GM23338 (cell line): ENCODE data around the gene HMCN2. TPM values are rescaled to one million over a fixed set of nuclear protein-coding genes. Genes with fewer than 3 reads are reported as not detected.

ENCODE experiments used
- ATAC-seq: fragments of 200-7000 bp; cut with Tn5 transposase; 3 replicates; pipeline ENCODE4 v1.9.1; 2020
- DNase-seq: peaks from one replicate; pipeline ENCODE4 v3.0.0-alpha.2; 2015; ENCODE audit warnings: low spot score
- H2AFZ ChIP-seq: fragments of 200-600 bp; sonication (generic); 2 replicates; pipeline ENCODE4 v1.8.0; 2016; ENCODE audit warnings: antibody characterized with exemption, mild to moderate bottlenecking, moderate library complexity
- H3F3A ChIP-seq: fragments of 200-600 bp; sonication (generic); replicated peaks from 2 replicates; pipeline ENCODE4 v1.8.0; 2017; ENCODE audit warnings: antibody characterized with exemption, mixed run types, low read depth
- H3K27ac ChIP-seq: fragments of 200-600 bp; sonication (generic); 2 replicates; pipeline ENCODE4 v1.6.1; 2016; ENCODE audit warnings: low read depth
- H3K27me3 ChIP-seq: fragments of 200-600 bp; sonication (generic); 2 replicates; pipeline ENCODE4 v1.8.0; 2016; ENCODE audit warnings: mild to moderate bottlenecking, mixed run types, moderate library complexity; ENCODE audit not compliant: insufficient read depth
- H3K36me3 ChIP-seq: fragments of 200-600 bp; sonication (generic); 2 replicates; pipeline ENCODE4 v1.8.0; 2016; ENCODE audit warnings: mild to moderate bottlenecking; ENCODE audit not compliant: insufficient read depth
- H3K4me1 ChIP-seq: fragments of 200-600 bp; sonication (generic); 2 replicates; pipeline ENCODE4 v1.8.0; 2016; ENCODE audit warnings: mild to moderate bottlenecking, moderate library complexity; ENCODE audit not compliant: insufficient read depth
- H3K4me2 ChIP-seq: fragments of 200-600 bp; sonication (generic); 2 replicates; pipeline ENCODE4 v1.7.1; 2017; ENCODE audit warnings: mixed run types
- H3K4me3 ChIP-seq: fragments of 200-600 bp; sonication (generic); 2 replicates; pipeline ENCODE4 v1.6.1; 2016; ENCODE audit warnings: mixed run types
- H3K79me2 ChIP-seq: fragments of 200-600 bp; sonication (generic); replicated peaks from 2 replicates; pipeline ENCODE4 v1.8.0; 2017; ENCODE audit warnings: mild to moderate bottlenecking; ENCODE audit not compliant: insufficient read depth
- H3K9me2 ChIP-seq: fragments of 200-600 bp; sonication (generic); 2 replicates; pipeline ENCODE4 v1.8.0; 2017; ENCODE audit not compliant: insufficient read depth
- H4K20me1 ChIP-seq: fragments of 200-600 bp; sonication (generic); replicated peaks from 2 replicates; pipeline ENCODE4 v1.8.0; 2017; ENCODE audit warnings: mild to moderate bottlenecking; ENCODE audit not compliant: insufficient read depth
- H3K27ac Mint-ChIP-seq: 2 replicates; pipeline ENCODE4 v1.8.0; 2020; ENCODE audit warnings: inconsistent platforms, mild to moderate bottlenecking, moderate library complexity, mixed read lengths
- H3K27me3 Mint-ChIP-seq: 3 replicates; pipeline ENCODE4 v1.8.0; 2022; ENCODE audit warnings: low read depth, mild to moderate bottlenecking, moderate library complexity, mixed read lengths, inconsistent platforms; ENCODE audit not compliant: insufficient read depth, poor library complexity
- H3K36me3 Mint-ChIP-seq: 3 replicates; pipeline ENCODE4 v1.8.0; 2021; ENCODE audit warnings: low read depth, mild to moderate bottlenecking, inconsistent platforms, moderate library complexity, mixed read lengths
- H3K4me1 Mint-ChIP-seq: 3 replicates; pipeline ENCODE4 v1.8.0; 2020; ENCODE audit warnings: mild to moderate bottlenecking, inconsistent platforms, mixed read lengths
- H3K4me3 Mint-ChIP-seq: 3 replicates; pipeline ENCODE4 v1.8.0; 2021; ENCODE audit warnings: moderate library complexity, mild to moderate bottlenecking, inconsistent platforms, mixed read lengths
- H3K9me3 Mint-ChIP-seq: 3 replicates; pipeline ENCODE4 v1.8.0; 2020; ENCODE audit warnings: moderate library complexity, mild to moderate bottlenecking, inconsistent platforms, mixed read lengths
- CREB1 ChIP-seq: fragments of 250-450 bp; sonication (Bioruptor Pico); IDR thresholded peaks from 2 replicates; pipeline ENCODE4 v1.5.0; 2020; ENCODE audit warnings: low read depth, mild to moderate bottlenecking, moderate library complexity
- CTCF ChIP-seq, 2 experiments: fragments of 200-600 bp in 1 of 2; sonication (generic) in 1 of 2; conservative IDR thresholded peaks; 2 replicates each; pipeline versions ENCODE4 v1.5.1 to v1.6.1; 2016 to 2017; ENCODE audit warnings: antibody characterized with exemption in 2 of 2, low read depth in 2 of 2, mild to moderate bottlenecking in 2 of 2, moderate library complexity in 1 of 2
- ETS1 ChIP-seq: IDR thresholded peaks from 2 replicates; pipeline ENCODE4 v1.6.1; 2016; ENCODE audit warnings: antibody characterized with exemption
- JUNB ChIP-seq: IDR thresholded peaks from one replicate; pipeline ENCODE4 v1.6.1; 2016; ENCODE audit warnings: antibody characterized with exemption; ENCODE audit not compliant: unreplicated experiment
- NANOG ChIP-seq: IDR thresholded peaks from 2 replicates; pipeline ENCODE4 v1.6.1; 2016; ENCODE audit warnings: antibody characterized with exemption, borderline replicate concordance
- POLR2AphosphoS5 ChIP-seq: IDR thresholded peaks from 2 replicates; pipeline ENCODE4 v1.6.1; 2016; ENCODE audit warnings: antibody characterized with exemption, low read depth
- REST ChIP-seq: IDR thresholded peaks from one replicate; pipeline ENCODE4 v1.6.1; 2018; ENCODE audit warnings: antibody characterized with exemption; ENCODE audit not compliant: unreplicated experiment
- STAT1 ChIP-seq: IDR thresholded peaks from one replicate; pipeline ENCODE4 v1.6.1; 2016; ENCODE audit warnings: antibody characterized with exemption; ENCODE audit not compliant: unreplicated experiment
- ZNF114 ChIP-seq: fragments of 250-450 bp; sonication (Bioruptor Pico); IDR thresholded peaks from 2 replicates; pipeline ENCODE4 v1.5.0; 2020; ENCODE audit warnings: mild to moderate bottlenecking, moderate library complexity
- ZNF462 ChIP-seq: fragments of 250-450 bp; sonication (Bioruptor Pico); IDR thresholded peaks from 2 replicates; pipeline ENCODE4 v1.5.0; 2020; ENCODE audit warnings: mild to moderate bottlenecking, moderate library complexity
- polyA plus RNA-seq: library from polyadenylated mRNA; unstranded; fragments of >200 nt; fragmentation: Nextera tagmentation; extraction: Ambion mirVana; gene quantifications from 2 replicates; pipeline ENCODE4 v1.2.1, GENCODE V29; 2016
- total RNA-seq: library from RNA; depleted of rRNA; stranded (reverse); fragments of >200 nt; shearing (Covaris generic); gene quantifications from 2 replicates; pipeline ENCODE4 v1.2.3, GENCODE V29; 2014

HMCN2 gene
- total and polyA plus RNA-seq, 2 experiments from 2014 or later = 1.3 to 4.7 TPM

- DNase-seq = no peak
- H3K27ac Mint-ChIP-seq = peak overlapping the region; percentile 29; the same call in 1 of the 2 replicates
- no peaks in the 10 kb centered on the region for H3K9me3 Mint-ChIP-seq
- H3K27me3 ChIP-seq = no peaks in the 10 kb centered on the region
- TF ChIP-seq JUNB = no peak
- no peak for TF ChIP-seq NANOG
- no peak for TF ChIP-seq ZNF462 (CRISPR knock-in tag)
- no peak for TF ChIP-seq STAT1
- no peak; the same call in 2 of the 3 replicates for ATAC-seq
- H3K79me2 ChIP-seq = no peaks in the 10 kb centered on the region
- no peaks in the 10 kb centered on the region for H3F3A ChIP-seq
- H3K4me1 Mint-ChIP-seq = peaks cover 18% of the 10 kb centered on the region
- H3K4me2 ChIP-seq = no peak overlapping the region
- peaks cover 5% of the 10 kb centered on the region for H3K27me3 Mint-ChIP-seq
- no peak overlapping the region for H3K27ac ChIP-seq
- H2AFZ ChIP-seq = no peak overlapping the region
- H3K36me3 ChIP-seq = no peaks in the 10 kb centered on the region
- no peak overlapping the region for H3K4me3 ChIP-seq
- H3K9me2 ChIP-seq = no peaks in the 10 kb centered on the region
- H3K4me3 Mint-ChIP-seq = no peak overlapping the region
- H3K36me3 Mint-ChIP-seq = peaks cover 6% of the 10 kb centered on the region; the same call in 1 of the 3 replicates
- H4K20me1 ChIP-seq = no peaks in the 10 kb centered on the region
- H3K4me1 ChIP-seq = 0 out of 2 replicates have a peak, but pooled peaks cover under 1% of the 10 kb centered on the region
Observed at GRCh38 chr9:130426883-130427282, 161.3 kb downstream of the HMCN2 start.

GRCh38 chr9:130427326-130427725 is 161.8 kb downstream of the HMCN2 start:
- H3K27ac ChIP-seq = no peak overlapping the region
- peaks cover 2% of the 10 kb centered on the region for H3K27me3 ChIP-seq
- peaks cover 13% of the 10 kb centered on the region for H3K4me1 Mint-ChIP-seq
- H3K36me3 ChIP-seq = no peaks in the 10 kb centered on the region
- no peak overlapping the region for H2AFZ ChIP-seq
- DNase-seq (no peak), ATAC-seq (no peak)
- no peak overlapping the region for H3K4me3 Mint-ChIP-seq
- H4K20me1 ChIP-seq = no peaks in the 10 kb centered on the region
- no peak overlapping the region for H3K4me3 ChIP-seq
- H3K4me2 ChIP-seq = no peak overlapping the region
- no peaks in the 10 kb centered on the region for H3K4me1 ChIP-seq
- peaks cover 6% of the 10 kb centered on the region; the same call in 1 of the 3 replicates for H3K36me3 Mint-ChIP-seq
- H3K79me2 ChIP-seq = no peaks in the 10 kb centered on the region
- no peaks in the 10 kb centered on the region for H3K9me2 ChIP-seq
- peaks cover 8% of the 10 kb centered on the region for H3K27me3 Mint-ChIP-seq
- H3K27ac Mint-ChIP-seq = no peak overlapping the region
- no peak for TF ChIP-seq ZNF114 (CRISPR knock-in tag)
- TF ChIP-seq CREB1 = no peak
- no peak for TF ChIP-seq POLR2AphosphoS5
- no peak for TF ChIP-seq JUNB
- TF ChIP-seq ETS1 = no peak
- no peak for TF ChIP-seq STAT1
- no peak for TF ChIP-seq REST
- TF ChIP-seq CTCF (conservative IDR thresholded peaks at IDR 0.05; ENCODE audit: low read depth in 2 of 2) = no peak
- H3F3A ChIP-seq = no peaks in the 10 kb centered on the region
- H3K9me3 Mint-ChIP-seq = no peaks in the 10 kb centered on the region
